Measurements from ENCODE around the gene PLA2G12A.

- TF ChIP-seq POLR2A (IDR thresholded peaks at IDR 0.05) (no peak), CTCF (IDR thresholded peaks at IDR 0.05) (no peak)
These were observed 30.8 kb upstream of the PLA2G12A start for GRCh38 chr4:109760682-109761081.

Data from gastroesophageal sphincter (tissue), 3 donors.